Neutrophil (primary cell): ENCODE results near the gene NME5.
"Not testable (repeated sequence)": the region's sequence is repeated elsewhere in the genome, so short reads cannot be mapped to it uniquely, and the experiment has no call there.

Experiments
- H3K27ac ChIP-seq: fragments of 200-600 bp; sonication (generic); 2 replicates; pipeline ENCODE4 v1.5.1; 2016; ENCODE audit warnings: mild to moderate bottlenecking, moderate library complexity
- H3K27me3 ChIP-seq: fragments of 200-600 bp; sonication (generic); 2 replicates; pipeline ENCODE4 v1.6.0; 2016; ENCODE audit warnings: mild to moderate bottlenecking
- H3K36me3 ChIP-seq: fragments of 200-600 bp; sonication (generic); 2 replicates; pipeline ENCODE4 v1.5.1; 2017
- H3K4me1 ChIP-seq, 2 experiments: fragments of 200-600 bp in 1 of 2; sonication (generic) in 1 of 2; 1 replicate in 1 of 2; 2 replicates in 1 of 2; pipeline versions ENCODE4 v1.5.1 to v1.6.1; 2013 to 2016; ENCODE audit warnings: low read depth in 1 of 2, low read length in 1 of 2, mild to moderate bottlenecking in 1 of 2, moderate library complexity in 1 of 2; ENCODE audit not compliant: control insufficient read depth in 1 of 2, insufficient read depth in 1 of 2
- H3K4me3 ChIP-seq, 2 experiments: fragments of 200-600 bp in 1 of 2; sonication (generic) in 1 of 2; 1 replicate in 1 of 2; 2 replicates in 1 of 2; pipeline ENCODE4 v1.5.1; 2013 to 2016; ENCODE audit warnings: low read depth in 1 of 2, low read length in 1 of 2, mild to moderate bottlenecking in 1 of 2, moderate library complexity in 1 of 2
- H3K9me3 ChIP-seq: fragments of 200-600 bp; sonication (generic); 2 replicates; pipeline ENCODE4 v1.5.1; 2016
- TF ChIP-seq, protein P1 (sequence below): fragments of 200-600 bp; sonication (generic); IDR thresholded peaks from 2 replicates; pipeline ENCODE4 v1.5.1; 2016; ENCODE audit warnings: antibody characterized with exemption

The NME5 gene

GRCh38 chr5:138149530-138149929 lies 10.3 kb upstream of the NME5 start:
- H3K9me3 ChIP-seq: no peaks in the 10 kb centered on the region
- peaks cover 30% of the 10 kb centered on the region for H3K27me3 ChIP-seq
- H3K4me3 ChIP-seq: no peak overlapping the region
- H3K27ac ChIP-seq: no peak overlapping the region
- H3K36me3 ChIP-seq: no peaks in the 10 kb centered on the region
- TF ChIP-seq, protein P1, sequence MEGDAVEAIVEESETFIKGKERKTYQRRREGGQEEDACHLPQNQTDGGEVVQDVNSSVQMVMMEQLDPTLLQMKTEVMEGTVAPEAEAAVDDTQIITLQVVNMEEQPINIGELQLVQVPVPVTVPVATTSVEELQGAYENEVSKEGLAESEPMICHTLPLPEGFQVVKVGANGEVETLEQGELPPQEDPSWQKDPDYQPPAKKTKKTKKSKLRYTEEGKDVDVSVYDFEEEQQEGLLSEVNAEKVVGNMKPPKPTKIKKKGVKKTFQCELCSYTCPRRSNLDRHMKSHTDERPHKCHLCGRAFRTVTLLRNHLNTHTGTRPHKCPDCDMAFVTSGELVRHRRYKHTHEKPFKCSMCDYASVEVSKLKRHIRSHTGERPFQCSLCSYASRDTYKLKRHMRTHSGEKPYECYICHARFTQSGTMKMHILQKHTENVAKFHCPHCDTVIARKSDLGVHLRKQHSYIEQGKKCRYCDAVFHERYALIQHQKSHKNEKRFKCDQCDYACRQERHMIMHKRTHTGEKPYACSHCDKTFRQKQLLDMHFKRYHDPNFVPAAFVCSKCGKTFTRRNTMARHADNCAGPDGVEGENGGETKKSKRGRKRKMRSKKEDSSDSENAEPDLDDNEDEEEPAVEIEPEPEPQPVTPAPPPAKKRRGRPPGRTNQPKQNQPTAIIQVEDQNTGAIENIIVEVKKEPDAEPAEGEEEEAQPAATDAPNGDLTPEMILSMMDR: no peak
- H3K4me1 ChIP-seq: no peaks in the 10 kb centered on the region

DNA sequence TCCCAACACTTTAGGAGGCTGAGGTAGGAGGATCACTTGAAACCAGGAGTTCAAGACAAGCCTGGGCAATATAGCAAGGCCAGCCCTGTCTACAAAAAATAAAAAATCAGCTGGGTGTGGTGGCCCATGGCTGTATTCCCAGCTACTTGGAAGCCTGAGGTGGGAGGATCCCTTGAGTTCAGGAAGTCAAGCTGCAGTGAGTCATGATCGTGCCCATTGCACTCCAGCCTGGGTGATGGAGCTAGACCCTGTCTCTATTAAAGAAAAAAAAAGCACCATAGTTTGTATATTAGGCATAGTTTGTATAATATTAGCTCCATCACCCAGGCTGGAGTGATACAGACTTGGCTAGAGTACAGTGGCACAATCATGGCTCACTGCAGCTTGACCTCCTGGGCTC lies 9.6 kb upstream of the NME5 start:
- Histone ChIP-seq H3K9me3 (no peaks in the 10 kb centered on the region), H3K27me3 (peaks cover 30% of the 10 kb centered on the region), H3K4me1 (no peaks in the 10 kb centered on the region), H3K4me3 (no peak overlapping the region), H3K27ac (no peak overlapping the region), H3K36me3 (no peaks in the 10 kb centered on the region)
- TF ChIP-seq, protein P1: no peak

GRCh38 chr5:138143578-138143977 lies 4.3 kb upstream of the NME5 start:
- H3K27ac ChIP-seq, H3K36me3 ChIP-seq, H3K4me3 ChIP-seq, H3K9me3 ChIP-seq: not testable (repeated sequence)
- Histone ChIP-seq H3K27me3 (peaks cover 39% of the 10 kb centered on the region), H3K4me1 (peaks cover 0 to 14% of the 10 kb centered on the region in 2 experiments)

DNA sequence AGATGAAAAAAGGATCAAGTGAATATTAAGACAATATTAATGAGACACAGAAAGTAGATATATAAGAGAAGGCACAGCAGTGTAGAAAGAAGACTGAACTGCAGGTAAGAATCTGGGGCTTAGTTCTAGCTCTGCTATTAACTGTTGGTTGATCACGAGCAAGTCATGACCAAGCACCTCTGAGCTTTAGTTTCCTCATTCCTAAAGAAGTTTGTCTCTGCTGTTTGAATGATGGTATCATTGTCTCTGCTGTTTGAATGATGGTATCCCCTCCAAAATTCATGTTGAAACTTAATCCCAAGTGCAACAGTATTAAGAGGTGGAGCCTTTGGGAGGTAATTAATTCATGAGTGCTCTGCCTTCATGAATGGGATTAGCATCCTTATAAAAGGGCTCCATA lies 2.5 kb upstream of the NME5 start:
- TF ChIP-seq, protein P1: no peak
- no peak overlapping the region for H3K27ac ChIP-seq
- H3K27me3 ChIP-seq: peaks cover 57% of the 10 kb centered on the region

DNA sequence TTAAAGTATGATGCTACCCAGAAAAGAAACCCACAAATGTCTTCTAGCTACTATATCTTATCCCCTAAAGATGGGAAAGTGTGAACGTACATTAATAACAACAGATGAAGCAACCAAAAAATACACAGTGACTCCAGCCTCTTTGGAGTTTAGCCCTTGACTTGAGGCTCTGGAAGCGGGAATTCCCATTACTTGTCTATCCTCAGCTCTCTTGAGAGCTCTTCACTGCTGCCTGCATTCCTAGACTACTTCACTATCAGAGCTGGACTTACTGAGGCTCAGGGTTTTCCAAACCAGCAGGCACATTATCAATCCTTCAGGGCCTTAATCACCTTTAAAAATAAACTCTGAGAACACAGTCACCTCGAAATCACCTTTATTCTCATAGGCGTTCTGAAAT lies 1.0 kb upstream of the NME5 start:
- no peak overlapping the region for H3K27ac ChIP-seq
- no peaks in the 10 kb centered on the region for H3K36me3 ChIP-seq
- no peaks in the 10 kb centered on the region for H3K9me3 ChIP-seq
- peaks cover 70% of the 10 kb centered on the region for H3K27me3 ChIP-seq
- peaks cover 0 to 14% of the 10 kb centered on the region in 2 experiments for H3K4me1 ChIP-seq
- no peak overlapping the region for H3K4me3 ChIP-seq
- TF ChIP-seq, protein P1: no peak

More for the DNA sequence above, 2.5 kb upstream of the NME5 start:
- Histone ChIP-seq H3K4me1 (peaks cover 0 to 14% of the 10 kb centered on the region in 2 experiments), H3K9me3 (no peaks in the 10 kb centered on the region), H3K36me3 (no peaks in the 10 kb centered on the region), H3K4me3 (no peak overlapping the region)

GRCh38 chr5:138139781-138140090 lies 508 bp upstream of the NME5 start:
- Histone ChIP-seq H3K27ac (no peak overlapping the region), H3K9me3 (no peaks in the 10 kb centered on the region), H3K27me3 (peaks cover 70% of the 10 kb centered on the region), H3K36me3 (no peaks in the 10 kb centered on the region), H3K4me3 (no peak overlapping the region), H3K4me1 (peaks cover 0 to 14% of the 10 kb centered on the region in 2 experiments)
- TF ChIP-seq, protein P1: no peak
